Suprapubic skin (tissue), 4 donors: ENCODE data around the gene CAMLG. TPM values are rescaled to one million over a fixed set of nuclear protein-coding genes. Genes with fewer than 3 reads are reported as not detected.

Source experiments
- DNase-seq, 2 donors: peaks; one replicate each; pipeline ENCODE4 v3.0.0-alpha.2; 2019; ENCODE audit warnings: low spot score in 2 of 2
- H3K27ac ChIP-seq: fragments of 200-600 bp; sonication (generic); one replicate; pipeline ENCODE4 v1.5.1; 2019
- H3K27me3 ChIP-seq: fragments of 200-600 bp; sonication (generic); one replicate; pipeline ENCODE4 v1.5.1; 2019
- H3K36me3 ChIP-seq: fragments of 200-600 bp; sonication (generic); one replicate; pipeline ENCODE4 v1.5.1; 2019
- H3K4me1 ChIP-seq: fragments of 200-600 bp; sonication (generic); one replicate; pipeline ENCODE4 v1.5.1; 2019
- H3K4me3 ChIP-seq: fragments of 200-600 bp; sonication (generic); one replicate; pipeline ENCODE4 v1.5.1; 2019; ENCODE audit warnings: mild to moderate bottlenecking
- H3K9me3 ChIP-seq: fragments of 200-600 bp; sonication (generic); one replicate; pipeline ENCODE4 v1.5.1; 2019
- EP300 ChIP-seq: sonication (generic); formaldehyde crosslinking; IDR thresholded peaks from one replicate; pipeline ENCODE4 v1.6.1; 2017; ENCODE audit warnings: antibody characterized with exemption
- POLR2A ChIP-seq, 2 donors: fragments of 450-650 bp; IDR thresholded peaks; one replicate each; pipeline ENCODE4 v1.6.1; 2017; ENCODE audit warnings: antibody characterized with exemption in 2 of 2, mild to moderate bottlenecking in 2 of 2, moderate library complexity in 2 of 2
- POLR2AphosphoS5 ChIP-seq, 3 donors: sonication (generic); formaldehyde crosslinking; IDR thresholded peaks; one replicate each; pipeline ENCODE4 v1.6.1; 2017; ENCODE audit warnings: antibody characterized with exemption in 3 of 3
- WGBS: methylation state at CpG from one replicate; pipeline ENCODE4 v1.1.5; 2018; 5-methylcytosine and 5-hydroxymethylcytosine counted together
- total RNA-seq, 4 donors: library from RNA; depleted of rRNA; stranded (reverse); fragments of >200 nt; gene quantifications; one replicate each; pipeline ENCODE4 v1.1.0, GENCODE V29; 2016
- TF ChIP-seq, protein P1 (sequence below), 2 donors: fragments of 200-600 bp in 1 of 2; fragments of 450-650 bp in 1 of 2; sonication (generic) in 1 of 2; IDR thresholded peaks; one replicate each; pipeline ENCODE4 v1.5.1; 2016 to 2019; ENCODE audit warnings: antibody characterized with exemption in 2 of 2, mild to moderate bottlenecking in 1 of 2, moderate library complexity in 1 of 2

Gene CAMLG
- total RNA-seq, 4 donors from 2014 or later: 24.1 to 27.6 (median 25.9) TPM

DNA sequence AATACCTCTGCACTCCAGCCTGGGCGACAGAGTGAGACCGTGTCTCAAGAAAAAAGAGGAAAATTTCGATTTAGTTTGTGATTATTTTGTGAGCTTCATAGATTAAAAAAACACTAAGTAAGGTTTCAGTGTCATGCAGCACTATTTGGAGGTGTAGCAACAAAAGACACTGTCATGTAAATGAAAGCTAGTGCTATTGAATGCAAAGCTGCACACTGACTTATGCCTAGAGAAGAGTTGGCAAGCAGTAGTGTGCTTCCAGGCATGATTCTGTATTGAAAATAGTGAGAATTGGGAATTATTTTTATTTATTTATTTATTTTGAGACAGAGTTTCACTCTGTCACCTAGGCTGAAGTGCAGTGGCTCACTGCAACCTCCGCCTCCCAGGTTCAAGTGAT is 54.8 kb downstream of the CAMLG start:
- DNase-seq: no peak
- no peak overlapping the region for H3K4me3 ChIP-seq
- peaks cover 92% of the 10 kb centered on the region for H3K36me3 ChIP-seq
- H3K27me3 ChIP-seq: no peaks in the 10 kb centered on the region
- WGBS: 93% methylated on average over 4 of the region's 4 CpGs
- TF ChIP-seq POLR2A (IDR thresholded peaks at IDR 0.05) (no peak), EP300 (no peak), POLR2AphosphoS5 (IDR thresholded peaks at IDR 0.05) (no peak)
- TF ChIP-seq, protein P1, sequence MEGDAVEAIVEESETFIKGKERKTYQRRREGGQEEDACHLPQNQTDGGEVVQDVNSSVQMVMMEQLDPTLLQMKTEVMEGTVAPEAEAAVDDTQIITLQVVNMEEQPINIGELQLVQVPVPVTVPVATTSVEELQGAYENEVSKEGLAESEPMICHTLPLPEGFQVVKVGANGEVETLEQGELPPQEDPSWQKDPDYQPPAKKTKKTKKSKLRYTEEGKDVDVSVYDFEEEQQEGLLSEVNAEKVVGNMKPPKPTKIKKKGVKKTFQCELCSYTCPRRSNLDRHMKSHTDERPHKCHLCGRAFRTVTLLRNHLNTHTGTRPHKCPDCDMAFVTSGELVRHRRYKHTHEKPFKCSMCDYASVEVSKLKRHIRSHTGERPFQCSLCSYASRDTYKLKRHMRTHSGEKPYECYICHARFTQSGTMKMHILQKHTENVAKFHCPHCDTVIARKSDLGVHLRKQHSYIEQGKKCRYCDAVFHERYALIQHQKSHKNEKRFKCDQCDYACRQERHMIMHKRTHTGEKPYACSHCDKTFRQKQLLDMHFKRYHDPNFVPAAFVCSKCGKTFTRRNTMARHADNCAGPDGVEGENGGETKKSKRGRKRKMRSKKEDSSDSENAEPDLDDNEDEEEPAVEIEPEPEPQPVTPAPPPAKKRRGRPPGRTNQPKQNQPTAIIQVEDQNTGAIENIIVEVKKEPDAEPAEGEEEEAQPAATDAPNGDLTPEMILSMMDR (IDR thresholded peaks at IDR 0.05): no peak
- no peaks in the 10 kb centered on the region for H3K4me1 ChIP-seq
- no peak overlapping the region for H3K27ac ChIP-seq
- no peaks in the 10 kb centered on the region for H3K9me3 ChIP-seq

DNA sequence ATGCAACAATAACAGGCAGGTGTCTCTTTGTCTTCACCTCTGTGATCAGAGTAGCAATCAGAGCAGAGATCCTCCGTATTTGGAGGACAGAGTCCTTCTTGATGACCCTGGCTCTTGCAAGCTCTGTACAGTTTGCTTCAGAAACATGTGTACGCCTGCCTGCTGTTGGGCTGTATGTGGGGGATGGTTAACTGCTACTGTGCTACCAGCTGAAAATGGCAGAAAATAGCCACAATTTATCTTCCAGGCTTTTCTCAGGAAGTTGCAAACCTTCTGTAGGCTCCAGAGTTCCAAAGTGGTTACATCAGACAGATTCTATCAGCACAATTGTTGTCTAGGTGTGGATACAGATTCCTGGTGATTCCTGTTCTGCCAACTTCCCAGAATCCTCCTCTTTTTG is 55.7 kb downstream of the CAMLG start:
- Histone ChIP-seq H3K4me3 (no peak overlapping the region), H3K4me1 (no peaks in the 10 kb centered on the region), H3K27ac (no peak overlapping the region), H3K9me3 (no peaks in the 10 kb centered on the region), H3K27me3 (no peaks in the 10 kb centered on the region), H3K36me3 (peaks cover 100% of the 10 kb centered on the region)
- DNase-seq: no peak
- no peak for TF ChIP-seq POLR2A (IDR thresholded peaks at IDR 0.05)
- TF ChIP-seq, protein P1 (IDR thresholded peaks at IDR 0.05): no peak
- TF ChIP-seq POLR2AphosphoS5 (IDR thresholded peaks at IDR 0.05): no peak
- no peak for TF ChIP-seq EP300
- 95% methylated on average over 2 of the region's 2 CpGs for WGBS

DNA sequence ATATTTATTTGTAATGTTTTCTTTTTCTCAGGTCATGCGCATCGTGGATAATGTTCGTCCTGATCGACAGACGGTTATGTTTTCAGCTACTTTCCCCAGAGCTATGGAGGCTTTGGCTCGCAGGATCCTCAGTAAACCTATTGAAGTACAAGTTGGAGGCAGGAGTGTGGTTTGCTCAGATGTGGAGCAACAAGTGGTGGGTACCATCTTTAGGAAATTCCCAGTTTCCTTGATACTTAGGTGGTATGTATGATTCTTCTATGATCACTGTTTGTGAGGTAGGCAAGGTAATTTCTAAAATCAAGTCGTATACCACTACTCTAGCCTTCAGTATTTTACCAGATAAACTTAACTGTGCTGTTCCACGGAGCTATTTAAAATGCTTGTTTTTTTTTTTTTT is 56.5 kb downstream of the CAMLG start:
- Histone ChIP-seq H3K4me3 (no peak overlapping the region), H3K27ac (no peak overlapping the region), H3K9me3 (no peaks in the 10 kb centered on the region), H3K36me3 (peaks cover 95% of the 10 kb centered on the region), H3K27me3 (no peaks in the 10 kb centered on the region), H3K4me1 (no peaks in the 10 kb centered on the region)
- WGBS: 94% methylated on average over 8 of the region's 8 CpGs
- DNase-seq: no peak
- TF ChIP-seq EP300 (no peak), POLR2AphosphoS5 (IDR thresholded peaks at IDR 0.05) (no peak), POLR2A (IDR thresholded peaks at IDR 0.05) (no peak)
- TF ChIP-seq, protein P1 (IDR thresholded peaks at IDR 0.05): no peak

DNA sequence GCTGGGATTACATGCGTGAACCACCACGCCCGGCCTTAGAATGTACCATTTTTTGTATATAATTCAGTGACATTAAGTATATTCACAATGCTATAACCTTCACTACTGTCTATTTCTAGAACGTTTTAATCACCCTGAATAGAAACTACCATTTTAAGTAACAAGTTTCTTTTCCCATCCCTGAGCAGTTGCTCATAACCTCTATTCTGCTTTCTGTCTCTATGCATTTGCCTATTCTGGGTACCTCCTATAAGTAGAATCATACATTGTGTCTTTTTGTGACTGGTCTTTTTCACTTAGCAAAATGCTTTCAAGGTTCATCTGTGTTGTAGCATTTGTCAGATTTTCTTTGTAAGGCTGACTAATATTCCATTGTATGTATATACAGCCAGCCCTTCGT is 60.1 kb downstream of the CAMLG start:
- no peak for TF ChIP-seq POLR2A (IDR thresholded peaks at IDR 0.05)
- TF ChIP-seq, protein P1 (IDR thresholded peaks at IDR 0.05): no peak
- no peak for TF ChIP-seq POLR2AphosphoS5 (IDR thresholded peaks at IDR 0.05)
- TF ChIP-seq EP300: no peak
- no peaks in the 10 kb centered on the region for H3K9me3 ChIP-seq
- H3K27ac ChIP-seq: no peak overlapping the region
- no peaks in the 10 kb centered on the region for H3K27me3 ChIP-seq
- 83% methylated on average over 5 of the region's 5 CpGs for WGBS
- H3K4me3 ChIP-seq: no peak overlapping the region
- no peaks in the 10 kb centered on the region for H3K4me1 ChIP-seq
- DNase-seq: no peak
- H3K36me3 ChIP-seq: peaks cover 68% of the 10 kb centered on the region

Other genes starting within 250 kb of the CAMLG start
- 10 to 100 TPM; 31.4 to 62.1 (median 56.6) TPM for gene JADE2, start 212.9 kb upstream of the CAMLG start, total RNA-seq
- gene SAR1B, start 105.7 kb upstream of the CAMLG start, total RNA-seq: 10 to 100 TPM; 30.7 to 41.9 (median 34.9) TPM
- 10 to 100 TPM; 12.9 to 14.8 (median 13.8) TPM for gene SEC24A, start 89.8 kb upstream of the CAMLG start, total RNA-seq
- gene DDX46, start 20.2 kb downstream of the CAMLG start, total RNA-seq: 10 to 100 TPM; 21.8 to 68.5 (median 33.1) TPM
- 10 to 100 TPM; 32.2 to 47.3 (median 38.0) TPM for gene C5orf24, start 107.4 kb downstream of the CAMLG start, total RNA-seq
- gene TXNDC15, start 135.8 kb downstream of the CAMLG start, total RNA-seq: 10 to 100 TPM; 31.9 to 74.4 (median 37.8) TPM
- gene PCBD2, start 166.6 kb downstream of the CAMLG start, total RNA-seq: 10 to 100 TPM in 1 of 4 donors, 1 to 10 TPM in 3; 8.2 to 13.4 (median 9.1) TPM
- gene CATSPER3, start 229.4 kb downstream of the CAMLG start, total RNA-seq: under 1 TPM in 1 of 4 donors, not detected in 3; 0.34 TPM